GM19239 (cell line): Measurements from ENCODE around the gene AP1G2.
A peak's percentile ranks its signal among the peaks of the same experiment; 100 is the strongest.
"Not testable (repeated sequence)": the region's sequence is repeated elsewhere in the genome, so short reads cannot be mapped to it uniquely, and the experiment has no call there.

Experiments
- DNase-seq: peaks from one replicate; pipeline ENCODE4 v3.0.0; 2011; ENCODE audit warnings: low spot score; ENCODE audit not compliant: insufficient read length
- FAIRE-seq: peaks from 2 replicates; lab custom pipeline; 2011; peaks lifted over from hg19 to GRCh38; lab: Jason Lieb, UNC

Gene AP1G2, protein sequence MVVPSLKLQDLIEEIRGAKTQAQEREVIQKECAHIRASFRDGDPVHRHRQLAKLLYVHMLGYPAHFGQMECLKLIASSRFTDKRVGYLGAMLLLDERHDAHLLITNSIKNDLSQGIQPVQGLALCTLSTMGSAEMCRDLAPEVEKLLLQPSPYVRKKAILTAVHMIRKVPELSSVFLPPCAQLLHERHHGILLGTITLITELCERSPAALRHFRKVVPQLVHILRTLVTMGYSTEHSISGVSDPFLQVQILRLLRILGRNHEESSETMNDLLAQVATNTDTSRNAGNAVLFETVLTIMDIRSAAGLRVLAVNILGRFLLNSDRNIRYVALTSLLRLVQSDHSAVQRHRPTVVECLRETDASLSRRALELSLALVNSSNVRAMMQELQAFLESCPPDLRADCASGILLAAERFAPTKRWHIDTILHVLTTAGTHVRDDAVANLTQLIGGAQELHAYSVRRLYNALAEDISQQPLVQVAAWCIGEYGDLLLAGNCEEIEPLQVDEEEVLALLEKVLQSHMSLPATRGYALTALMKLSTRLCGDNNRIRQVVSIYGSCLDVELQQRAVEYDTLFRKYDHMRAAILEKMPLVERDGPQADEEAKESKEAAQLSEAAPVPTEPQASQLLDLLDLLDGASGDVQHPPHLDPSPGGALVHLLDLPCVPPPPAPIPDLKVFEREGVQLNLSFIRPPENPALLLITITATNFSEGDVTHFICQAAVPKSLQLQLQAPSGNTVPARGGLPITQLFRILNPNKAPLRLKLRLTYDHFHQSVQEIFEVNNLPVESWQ

GRCh38 chr14:23567186-23568020 lies at the start of gene AP1G2:
Gene AP1G2 (minus strand): TSS chr14:23567791. CDS start chr14:23567314, 477 bp downstream.
- peak; percentile 81 for DNase-seq
- peak; percentile 85 for FAIRE-seq

GRCh38 chr14:23615856-23616255 lies 48.3 kb upstream of the AP1G2 start:
- no peak for DNase-seq
- FAIRE-seq, result no peak

DNA sequence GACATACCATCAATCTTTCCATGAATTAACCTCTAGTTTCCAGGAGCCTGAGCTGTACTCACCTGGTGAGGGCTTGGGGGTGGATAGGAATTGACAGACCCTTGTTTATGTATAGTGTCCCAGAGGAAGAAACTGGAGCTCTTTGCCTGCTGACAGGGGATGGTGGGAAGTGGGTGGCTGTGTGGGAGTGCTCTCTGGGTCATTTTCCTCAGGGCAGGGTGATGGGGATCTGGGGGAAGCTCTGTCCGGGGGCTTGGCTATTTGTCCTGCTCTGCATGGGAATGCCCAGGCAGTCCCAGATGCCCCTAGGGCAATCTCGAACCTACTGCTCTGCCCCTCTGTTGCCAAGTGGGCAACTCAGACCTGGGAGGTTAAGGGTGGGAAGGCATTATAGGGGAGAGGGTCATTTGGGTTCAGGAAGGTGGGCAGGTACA lies 46.8 kb upstream of the AP1G2 start:
- FAIRE-seq (no peak), DNase-seq (no peak)

GRCh38 chr14:23613242-23614070 lies 45.9 kb upstream of the AP1G2 start:
- DNase-seq (no peak), FAIRE-seq (no peak)

DNA sequence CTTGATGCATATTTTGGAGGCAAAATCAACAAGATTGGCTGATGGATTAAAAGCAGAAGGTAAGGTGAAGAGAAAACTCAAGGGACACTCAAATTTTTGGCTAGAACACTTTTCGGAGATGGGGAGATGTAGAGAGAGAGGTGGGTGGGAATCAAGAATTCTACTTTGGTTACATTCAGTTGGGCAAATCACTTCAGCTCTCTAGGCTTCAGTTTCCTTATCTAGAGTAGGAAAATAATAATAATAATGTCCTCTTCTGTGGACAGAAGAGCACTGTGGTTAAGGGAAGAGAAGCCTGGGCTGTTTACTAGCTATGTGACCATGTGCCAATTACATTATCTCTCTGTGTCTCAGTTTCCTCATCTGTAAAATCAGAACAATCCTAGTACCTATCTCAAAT lies 45.2 kb upstream of the AP1G2 start:
- FAIRE-seq (no peak), DNase-seq (no peak)

DNA sequence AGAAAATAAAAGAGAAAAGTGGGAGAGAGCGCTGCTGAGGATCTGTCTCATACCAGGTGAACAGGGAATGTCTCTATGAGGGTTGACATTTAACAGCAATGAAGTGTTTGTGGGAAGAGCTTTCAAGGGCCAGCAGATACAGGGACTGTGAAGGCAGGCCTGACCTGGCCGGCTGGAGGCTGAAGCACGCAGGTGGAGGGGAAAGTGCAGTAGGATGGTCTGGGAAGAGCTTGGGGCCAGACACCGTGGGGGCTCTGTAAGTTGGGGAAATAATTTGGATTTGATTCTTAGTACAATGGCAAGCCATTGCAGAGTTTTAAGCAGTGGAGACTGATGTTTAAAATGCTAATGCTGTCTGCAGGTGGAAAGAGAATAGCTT lies 44.8 kb upstream of the AP1G2 start:
- FAIRE-seq (no peak), DNase-seq (no peak)

DNA sequence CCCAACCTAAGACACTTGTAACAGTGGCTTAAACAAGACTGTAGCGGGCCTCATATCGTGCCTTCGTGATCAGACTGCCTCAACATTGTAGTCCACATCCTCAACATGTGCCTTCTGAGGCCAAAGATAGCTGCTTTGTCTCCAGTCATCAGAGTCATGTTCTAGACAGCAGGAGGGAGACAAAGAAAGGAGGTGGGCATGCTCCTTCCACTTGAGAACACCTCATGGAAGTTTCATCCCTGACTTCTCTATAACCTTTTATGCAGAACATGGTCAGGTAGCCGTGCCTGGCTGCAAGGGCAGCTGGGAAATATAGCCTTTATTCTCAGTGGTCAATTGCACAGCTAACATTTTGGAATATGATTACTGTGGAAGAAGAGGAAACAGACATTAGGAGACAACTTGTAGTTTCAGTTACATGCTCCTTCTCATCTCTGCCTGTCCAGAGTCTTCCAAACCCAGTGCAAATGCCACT lies 43.3 kb upstream of the AP1G2 start:
- no peak for FAIRE-seq
- no peak for DNase-seq

DNA sequence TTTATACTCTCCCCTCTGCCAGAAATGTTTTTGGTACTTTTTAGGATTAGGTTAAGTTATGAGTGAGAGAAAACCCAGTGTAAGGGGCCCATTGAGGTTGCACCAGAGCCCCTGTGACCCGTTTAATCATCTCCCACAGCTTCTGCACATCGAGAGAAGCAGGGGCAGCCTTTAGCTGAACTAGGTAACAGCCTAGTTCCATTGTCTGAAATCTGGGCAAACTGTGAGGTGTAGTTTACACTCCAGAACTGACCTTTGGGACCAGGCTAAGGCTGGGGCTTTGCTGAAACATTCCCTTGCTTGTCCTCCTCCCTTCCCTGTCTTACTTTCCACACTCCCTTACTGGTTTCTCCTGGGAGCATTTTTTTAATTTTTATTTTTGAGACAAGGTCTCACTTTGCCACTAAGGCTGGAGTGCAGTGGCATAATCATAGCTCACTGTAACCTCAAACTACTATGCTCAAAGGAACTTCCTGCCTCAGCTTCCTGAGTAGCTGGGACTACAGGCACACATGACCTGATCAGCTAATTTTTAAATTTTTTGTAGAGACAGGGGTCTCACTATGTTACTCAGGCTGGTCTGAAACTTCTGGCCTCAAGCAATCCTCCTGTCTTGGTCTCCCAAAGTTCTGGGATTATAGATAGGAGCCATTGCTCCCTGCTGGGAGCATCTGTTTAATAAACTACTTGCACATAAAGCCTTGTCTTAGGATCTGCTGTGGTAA lies 42.7 kb upstream of the AP1G2 start:
- FAIRE-seq, result no peak
- no peak for DNase-seq

- not testable (repeated sequence) for FAIRE-seq, DNase-seq
Measured at GRCh38 chr14:23609411-23610089, 42.0 kb upstream of the AP1G2 start.

DNA sequence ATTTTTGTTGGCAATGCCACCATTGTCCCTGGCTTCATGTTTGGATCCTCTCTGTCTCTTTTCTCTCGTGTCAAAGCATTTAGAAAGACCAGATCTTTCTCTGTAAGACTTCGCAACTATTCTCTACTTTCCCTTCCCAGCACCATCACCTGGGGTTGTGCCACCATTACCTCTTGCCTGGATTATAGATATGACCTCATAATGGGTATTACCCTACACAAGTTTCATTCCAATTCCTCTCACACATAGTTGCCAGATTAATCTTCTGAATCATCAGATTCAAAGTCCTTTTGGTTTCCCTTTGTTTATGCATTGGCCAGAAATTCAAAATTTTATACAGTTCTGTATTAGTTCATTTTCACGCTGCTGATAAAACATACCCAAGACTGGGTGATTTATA lies 41.4 kb upstream of the AP1G2 start:
- DNase-seq, result no peak
- no peak for FAIRE-seq

- no peak for DNase-seq
- FAIRE-seq, result no peak
Measured at GRCh38 chr14:23608454-23608853, 40.9 kb upstream of the AP1G2 start.

GRCh38 chr14:23605931-23606585 lies 38.5 kb upstream of the AP1G2 start:
- FAIRE-seq (peak; percentile 86), DNase-seq (peak; percentile 41)

- FAIRE-seq (no peak), DNase-seq (no peak)
Measured at GRCh38 chr14:23604675-23605170, 37.1 kb upstream of the AP1G2 start.

DNA sequence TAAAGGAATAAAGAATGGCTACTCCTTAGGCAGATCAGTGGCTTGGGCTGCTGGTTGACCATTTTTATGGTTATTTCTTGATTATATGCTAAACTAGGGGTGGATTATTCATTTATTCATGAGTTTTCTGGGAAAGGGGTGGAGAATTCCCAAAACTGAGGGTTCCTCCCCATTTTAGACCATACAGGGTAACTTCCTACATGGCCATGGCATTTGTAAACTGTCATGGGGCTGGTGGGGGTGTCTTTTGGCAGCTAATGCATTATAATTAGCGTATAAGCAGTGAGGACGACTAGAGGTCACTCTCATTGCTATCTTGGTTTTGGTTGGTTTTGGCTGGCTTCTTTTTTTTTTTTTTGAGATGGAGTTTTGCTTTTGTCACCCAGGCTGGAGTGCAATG lies 36.6 kb upstream of the AP1G2 start:
- no peak for FAIRE-seq
- DNase-seq, result no peak

DNA sequence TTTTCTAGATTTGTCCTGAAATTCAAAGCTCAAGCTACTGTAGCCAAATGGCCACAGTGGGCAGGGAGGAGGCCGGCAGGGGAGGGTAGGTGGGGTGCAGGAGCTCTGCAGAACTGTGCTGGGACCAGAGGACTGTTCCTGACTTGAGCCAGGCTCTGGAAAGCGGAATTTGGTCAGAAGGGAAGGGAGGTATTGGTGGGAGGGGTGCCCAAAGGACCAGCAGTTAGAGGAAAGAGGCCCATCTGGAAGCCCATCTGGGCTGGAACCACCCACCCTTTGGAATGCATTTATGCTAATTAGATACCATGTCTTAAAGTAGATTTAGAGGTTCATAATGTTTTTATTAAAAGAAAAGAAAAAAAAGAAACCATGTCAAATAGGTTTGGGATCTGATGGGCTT lies 35.5 kb upstream of the AP1G2 start:
- DNase-seq, result no peak

DNA sequence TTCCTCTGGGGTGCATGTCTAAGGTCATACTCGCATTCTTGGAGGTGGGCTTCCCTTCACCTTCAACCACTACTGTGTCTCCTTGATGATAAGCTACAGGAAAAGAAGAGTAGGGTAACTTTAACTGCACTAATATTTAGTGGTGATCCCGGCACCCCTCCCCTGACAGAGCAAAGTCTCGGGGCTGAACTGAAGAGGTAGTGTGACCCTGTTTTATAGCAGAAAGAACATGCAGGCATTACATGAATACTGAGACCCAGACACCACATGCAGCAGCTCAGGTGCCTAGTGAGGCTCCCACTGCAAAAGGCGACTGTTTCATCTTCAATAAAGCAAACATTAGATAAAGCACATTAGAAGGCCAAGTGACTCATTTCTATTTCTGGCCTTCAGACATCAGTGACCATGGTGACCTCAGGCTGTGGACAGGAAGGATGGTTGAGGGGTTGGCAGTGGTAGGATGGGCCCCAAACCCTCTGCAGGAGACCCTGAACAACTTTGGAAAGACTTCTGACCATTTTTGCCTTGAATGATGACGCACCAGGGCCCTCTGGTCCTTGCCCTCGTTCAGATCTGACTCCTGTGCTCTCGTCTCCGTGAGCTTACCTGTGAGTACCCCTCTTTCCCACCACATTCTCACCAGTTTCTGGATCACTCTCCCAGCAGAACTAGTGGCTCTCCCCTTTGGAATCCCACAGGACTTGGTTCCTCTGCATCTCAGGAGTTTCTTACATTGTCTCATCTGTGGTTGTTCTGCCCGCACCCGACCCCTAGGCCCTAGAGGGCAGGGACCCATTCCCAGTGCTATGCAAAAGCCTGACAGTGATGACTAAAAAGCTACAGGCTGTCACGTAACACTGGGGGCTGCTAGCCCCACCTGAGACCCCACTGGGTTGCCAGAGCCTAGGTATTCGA lies 34.8 kb upstream of the AP1G2 start:
- no peak for DNase-seq

More for the DNA sequence above, 35.5 kb upstream of the AP1G2 start:
- no peak for FAIRE-seq

GRCh38 chr14:23601845-23602180 lies 34.2 kb upstream of the AP1G2 start:
- peak; percentile 11 for FAIRE-seq
- no peak for DNase-seq

More for the DNA sequence above, 34.8 kb upstream of the AP1G2 start:
- no peak for FAIRE-seq
